WTC11 (cell line): ENCODE results near the gene STPG2. TPM values are rescaled to one million over a fixed set of nuclear protein-coding genes. Genes with fewer than 3 reads are reported as not detected.

Source experiments
- ATAC-seq: fragments of 200-7000 bp; cut with Tn5 transposase; 2 replicates; pipeline ENCODE4 v1.10.0; 2021; ENCODE audit warnings: mild to moderate bottlenecking, moderate library complexity
- CTCF ChIA-PET: fragments of 300-600 bp; sonication (Branson Sonifier 250); formaldehyde crosslinking; loops from one replicate; lab custom pipeline; 2021; ENCODE audit warnings: antibody characterized with exemption; lab: Charles Lee
- POLR2A ChIA-PET: fragments of 350-600 bp; sonication (Branson Sonifier 250); formaldehyde crosslinking; loops from one replicate; lab custom pipeline; 2021; ENCODE audit warnings: antibody characterized with exemption; lab: Charles Lee
- DNase-seq: peaks from one replicate; pipeline ENCODE4 v3.0.0; 2021; ENCODE audit warnings: low spot score
- H3K27ac Mint-ChIP-seq: 2 replicates; pipeline ENCODE4 v1.8.0; 2021; ENCODE audit warnings: mixed read lengths
- H3K27me3 Mint-ChIP-seq: 2 replicates; pipeline ENCODE4 v1.8.0; 2021; ENCODE audit warnings: low read depth, mild to moderate bottlenecking, moderate library complexity, mixed read lengths
- H3K36me3 Mint-ChIP-seq: 2 replicates; pipeline ENCODE4 v1.8.0; 2021; ENCODE audit warnings: mixed read lengths
- H3K4me1 Mint-ChIP-seq: 2 replicates; pipeline ENCODE4 v1.8.0; 2022; ENCODE audit warnings: mixed read lengths
- H3K4me3 Mint-ChIP-seq: 2 replicates; pipeline ENCODE4 v1.8.0; 2021; ENCODE audit warnings: mild to moderate bottlenecking, moderate library complexity, mixed read lengths
- H3K9me3 Mint-ChIP-seq: 2 replicates; pipeline ENCODE4 v1.8.0; 2021; ENCODE audit warnings: mixed read lengths
- CREB1 ChIP-seq: sonication (generic); formaldehyde crosslinking; IDR thresholded peaks from 2 replicates; pipeline ENCODE4 v1.8.0; 2023; ENCODE audit warnings: mild to moderate bottlenecking, missing genetic modification reagents
- FOXK1 ChIP-seq: sonication (generic); formaldehyde crosslinking; IDR thresholded peaks from 2 replicates; pipeline ENCODE4 v1.8.0; 2022; ENCODE audit warnings: mild to moderate bottlenecking, moderate library complexity, missing genetic modification reagents
- JAZF1 ChIP-seq: fragments of 250-450 bp; sonication (Bioruptor Pico); IDR thresholded peaks from 2 replicates; pipeline ENCODE4 v1.9.0; 2021; ENCODE audit warnings: moderate library complexity, mild to moderate bottlenecking, inconsistent platforms
- MXD4 ChIP-seq: fragments of 250-450 bp; sonication (Bioruptor Pico); IDR thresholded peaks from 2 replicates; pipeline ENCODE4 v1.8.0; 2021; ENCODE audit warnings: mild to moderate bottlenecking, moderate library complexity, borderline replicate concordance
- MYBL2 ChIP-seq: sonication (generic); formaldehyde crosslinking; IDR thresholded peaks from 2 replicates; pipeline ENCODE4 v1.8.1; 2023; ENCODE audit warnings: mild to moderate bottlenecking, moderate library complexity, missing genetic modification reagents
- NR3C1 ChIP-seq: sonication (generic); formaldehyde crosslinking; conservative IDR thresholded peaks from 2 replicates; pipeline ENCODE4 v1.8.1; 2023; ENCODE audit warnings: low read depth, mild to moderate bottlenecking, missing genetic modification reagents
- SP1 ChIP-seq: sonication (generic); formaldehyde crosslinking; conservative IDR thresholded peaks from 2 replicates; pipeline ENCODE4 v1.8.1; 2022; ENCODE audit warnings: missing genetic modification reagents
- ZNF219 ChIP-seq: sonication (generic); formaldehyde crosslinking; IDR thresholded peaks from 2 replicates; pipeline ENCODE4 v1.8.0; 2023; ENCODE audit warnings: missing genetic modification reagents, mild to moderate bottlenecking, borderline replicate concordance
- ZNF232 ChIP-seq: sonication (generic); formaldehyde crosslinking; IDR thresholded peaks from 2 replicates; pipeline ENCODE4 v1.8.0; 2022; ENCODE audit warnings: mild to moderate bottlenecking, missing genetic modification reagents
- ZNF416 ChIP-seq: fragments of 250-450 bp; sonication (Bioruptor Pico); IDR thresholded peaks from 2 replicates; pipeline ENCODE4 v1.9.0; 2021; ENCODE audit warnings: mild to moderate bottlenecking, inconsistent platforms
- ZNF423 ChIP-seq: fragments of 250-450 bp; sonication (Bioruptor Pico); IDR thresholded peaks from 2 replicates; pipeline ENCODE4 v2.1.2; 2022; ENCODE audit warnings: mild to moderate bottlenecking, moderate library complexity
- total RNA-seq: library from RNA; stranded (reverse); gene quantifications from 3 replicates; pipeline ENCODE4 v1.2.3, GENCODE V29; 2021
- TF ChIP-seq, protein P1 (sequence below): sonication (generic); formaldehyde crosslinking; conservative IDR thresholded peaks from 2 replicates; pipeline ENCODE4 v1.8.1; 2022; ENCODE audit warnings: mild to moderate bottlenecking, missing genetic modification reagents
- TF ChIP-seq, protein P2 (sequence below): sonication (generic); formaldehyde crosslinking; IDR thresholded peaks from 2 replicates; pipeline ENCODE4 v1.8.0; 2022; ENCODE audit warnings: mild to moderate bottlenecking, missing genetic modification reagents
- TF ChIP-seq, protein P3 (sequence below): sonication (generic); formaldehyde crosslinking; IDR thresholded peaks from 2 replicates; pipeline ENCODE4 v1.8.0; 2022; ENCODE audit warnings: mild to moderate bottlenecking, missing genetic modification reagents
- TF ChIP-seq, protein P4 (sequence below): sonication (generic); formaldehyde crosslinking; IDR thresholded peaks from 2 replicates; pipeline ENCODE4 v1.8.0; 2022; ENCODE audit warnings: mild to moderate bottlenecking, missing genetic modification reagents
- TF ChIP-seq, protein P5 (sequence below): sonication (generic); formaldehyde crosslinking; IDR thresholded peaks from 2 replicates; pipeline ENCODE4 v1.8.0; 2022; ENCODE audit warnings: mild to moderate bottlenecking, missing genetic modification reagents
- TF ChIP-seq, protein P6 (sequence below): fragments of 250-450 bp; sonication (Bioruptor Pico); conservative IDR thresholded peaks from 2 replicates; pipeline ENCODE4 v1.9.0; 2021; ENCODE audit warnings: mild to moderate bottlenecking
- TF ChIP-seq, protein P7 (sequence below): fragments of 200-600 bp; IDR thresholded peaks from 2 replicates; pipeline ENCODE4 v1.8.0; 2022; ENCODE audit warnings: antibody characterized with exemption

The STPG2 gene
- total RNA-seq, 1 experiment from 2014 or later, result 0.17 TPM

DNA sequence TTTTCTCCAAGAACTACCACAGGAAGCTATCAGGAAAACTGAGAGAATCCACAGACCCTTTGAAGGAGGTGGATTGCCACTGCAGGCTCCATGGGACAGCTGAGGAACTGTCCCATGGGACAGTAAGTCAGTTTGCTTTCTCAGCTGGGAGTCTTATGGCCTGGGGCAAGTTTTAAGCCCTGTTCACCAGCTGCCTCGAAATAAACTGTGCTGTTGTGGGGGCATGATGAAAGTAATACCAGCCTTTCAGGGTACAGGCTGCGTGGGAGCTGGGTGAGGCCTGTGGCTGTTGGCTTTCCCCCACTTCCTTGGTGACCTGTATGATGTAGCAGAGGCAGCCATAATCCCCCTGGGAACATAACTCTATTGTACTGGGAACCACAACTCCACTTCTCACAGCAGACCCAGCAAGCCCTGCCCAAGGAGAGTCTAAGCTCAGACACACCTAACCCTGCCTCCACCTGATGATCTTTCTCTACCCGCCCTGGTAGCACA is 452.1 kb downstream of the STPG2 start (continued):
- TF ChIP-seq, protein P1, sequence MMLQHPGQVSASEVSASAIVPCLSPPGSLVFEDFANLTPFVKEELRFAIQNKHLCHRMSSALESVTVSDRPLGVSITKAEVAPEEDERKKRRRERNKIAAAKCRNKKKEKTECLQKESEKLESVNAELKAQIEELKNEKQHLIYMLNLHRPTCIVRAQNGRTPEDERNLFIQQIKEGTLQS, result no peak

DNA sequence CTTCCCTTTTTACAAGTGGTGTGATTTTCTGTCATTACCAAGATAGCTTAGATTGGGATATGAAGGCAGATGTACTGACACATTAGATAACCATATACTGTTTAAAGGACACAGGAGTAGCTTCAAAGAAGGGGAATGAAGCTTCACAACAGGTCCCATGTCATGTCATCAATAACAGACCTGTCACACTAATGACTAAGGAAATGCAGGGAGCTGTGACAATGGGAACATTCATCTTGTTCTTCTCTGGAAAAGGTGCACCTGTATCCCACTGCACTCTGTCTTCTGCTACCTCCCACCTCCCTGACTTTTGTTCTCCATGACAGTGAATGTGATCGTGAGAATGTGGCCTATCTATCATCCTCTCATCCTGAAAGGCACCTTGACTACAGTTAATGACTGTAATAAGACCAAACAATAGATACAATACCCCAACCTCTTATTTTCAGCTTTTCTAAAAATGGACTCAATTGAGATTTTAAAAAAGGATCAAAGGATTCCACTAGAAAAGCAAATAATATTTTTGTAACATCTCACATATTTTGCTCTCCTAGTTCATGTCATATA is 472.5 kb downstream of the STPG2 start:
- TF ChIP-seq ZNF423 (CRISPR knock-in tag) (no peak), ZNF416 (CRISPR knock-in tag) (no peak), MYBL2 (CRISPR knock-in tag) (no peak), JAZF1 (no peak), ZNF219 (CRISPR knock-in tag) (no peak), ZNF232 (CRISPR knock-in tag) (no peak)
- TF ChIP-seq, protein P2, sequence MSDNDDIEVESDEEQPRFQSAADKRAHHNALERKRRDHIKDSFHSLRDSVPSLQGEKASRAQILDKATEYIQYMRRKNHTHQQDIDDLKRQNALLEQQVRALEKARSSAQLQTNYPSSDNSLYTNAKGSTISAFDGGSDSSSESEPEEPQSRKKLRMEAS (CRISPR knock-in tag), result no peak
- TF ChIP-seq, protein P3, sequence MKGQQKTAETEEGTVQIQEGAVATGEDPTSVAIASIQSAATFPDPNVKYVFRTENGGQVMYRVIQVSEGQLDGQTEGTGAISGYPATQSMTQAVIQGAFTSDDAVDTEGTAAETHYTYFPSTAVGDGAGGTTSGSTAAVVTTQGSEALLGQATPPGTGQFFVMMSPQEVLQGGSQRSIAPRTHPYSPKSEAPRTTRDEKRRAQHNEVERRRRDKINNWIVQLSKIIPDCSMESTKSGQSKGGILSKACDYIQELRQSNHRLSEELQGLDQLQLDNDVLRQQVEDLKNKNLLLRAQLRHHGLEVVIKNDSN, result no peak
- TF ChIP-seq, protein P4, sequence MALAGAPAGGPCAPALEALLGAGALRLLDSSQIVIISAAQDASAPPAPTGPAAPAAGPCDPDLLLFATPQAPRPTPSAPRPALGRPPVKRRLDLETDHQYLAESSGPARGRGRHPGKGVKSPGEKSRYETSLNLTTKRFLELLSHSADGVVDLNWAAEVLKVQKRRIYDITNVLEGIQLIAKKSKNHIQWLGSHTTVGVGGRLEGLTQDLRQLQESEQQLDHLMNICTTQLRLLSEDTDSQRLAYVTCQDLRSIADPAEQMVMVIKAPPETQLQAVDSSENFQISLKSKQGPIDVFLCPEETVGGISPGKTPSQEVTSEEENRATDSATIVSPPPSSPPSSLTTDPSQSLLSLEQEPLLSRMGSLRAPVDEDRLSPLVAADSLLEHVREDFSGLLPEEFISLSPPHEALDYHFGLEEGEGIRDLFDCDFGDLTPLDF (CRISPR knock-in tag), result no peak
- no peak overlapping the region for H3K4me3 Mint-ChIP-seq
- no peaks in the 10 kb centered on the region for H3K4me1 Mint-ChIP-seq
- CTCF ChIA-PET, result no interaction called here
- no peak for ATAC-seq
- H3K9me3 Mint-ChIP-seq, result peaks cover 11% of the 10 kb centered on the region
- no peak overlapping the region for H3K27ac Mint-ChIP-seq
- DNase-seq, result no peak
- no peaks in the 10 kb centered on the region for H3K36me3 Mint-ChIP-seq
- POLR2A ChIA-PET, result no interaction called here
- no peaks in the 10 kb centered on the region for H3K27me3 Mint-ChIP-seq

DNA sequence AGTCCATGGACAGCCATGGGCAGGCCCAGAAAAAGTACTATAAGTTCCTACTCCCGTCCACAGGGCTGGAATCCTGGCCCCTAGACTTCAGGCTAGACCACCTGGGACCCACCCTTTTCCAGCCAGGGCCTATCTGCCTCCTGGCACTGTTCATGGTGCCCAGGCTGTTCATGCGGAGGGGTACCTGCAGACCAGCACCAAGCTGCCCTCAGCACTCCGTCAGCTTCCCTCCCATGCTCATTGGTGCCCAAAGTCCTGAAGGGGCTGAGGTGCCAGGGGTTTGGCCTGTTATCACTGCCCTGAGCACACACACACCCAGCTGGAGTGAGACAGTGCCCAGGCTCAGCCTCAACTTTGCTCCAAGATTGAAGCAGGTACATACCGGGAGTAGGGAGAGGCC is 477.7 kb downstream of the STPG2 start:
- POLR2A ChIA-PET, result no interaction called here
- no peak for ATAC-seq
- peaks cover 22% of the 10 kb centered on the region for H3K9me3 Mint-ChIP-seq
- TF ChIP-seq JAZF1 (no peak), SP1 (CRISPR knock-in tag) (no peak), NR3C1 (CRISPR knock-in tag) (no peak), FOXK1 (no peak), MXD4 (no peak), CREB1 (CRISPR knock-in tag) (no peak)
- TF ChIP-seq, protein P5, sequence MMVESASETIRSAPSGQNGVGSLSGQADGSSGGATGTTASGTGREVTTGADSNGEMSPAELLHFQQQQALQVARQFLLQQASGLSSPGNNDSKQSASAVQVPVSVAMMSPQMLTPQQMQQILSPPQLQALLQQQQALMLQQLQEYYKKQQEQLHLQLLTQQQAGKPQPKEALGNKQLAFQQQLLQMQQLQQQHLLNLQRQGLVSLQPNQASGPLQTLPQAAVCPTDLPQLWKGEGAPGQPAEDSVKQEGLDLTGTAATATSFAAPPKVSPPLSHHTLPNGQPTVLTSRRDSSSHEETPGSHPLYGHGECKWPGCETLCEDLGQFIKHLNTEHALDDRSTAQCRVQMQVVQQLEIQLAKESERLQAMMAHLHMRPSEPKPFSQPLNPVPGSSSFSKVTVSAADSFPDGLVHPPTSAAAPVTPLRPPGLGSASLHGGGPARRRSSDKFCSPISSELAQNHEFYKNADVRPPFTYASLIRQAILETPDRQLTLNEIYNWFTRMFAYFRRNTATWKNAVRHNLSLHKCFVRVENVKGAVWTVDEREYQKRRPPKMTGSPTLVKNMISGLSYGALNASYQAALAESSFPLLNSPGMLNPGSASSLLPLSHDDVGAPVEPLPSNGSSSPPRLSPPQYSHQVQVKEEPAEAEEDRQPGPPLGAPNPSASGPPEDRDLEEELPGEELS (CRISPR knock-in tag), result no peak
- TF ChIP-seq, protein P6, sequence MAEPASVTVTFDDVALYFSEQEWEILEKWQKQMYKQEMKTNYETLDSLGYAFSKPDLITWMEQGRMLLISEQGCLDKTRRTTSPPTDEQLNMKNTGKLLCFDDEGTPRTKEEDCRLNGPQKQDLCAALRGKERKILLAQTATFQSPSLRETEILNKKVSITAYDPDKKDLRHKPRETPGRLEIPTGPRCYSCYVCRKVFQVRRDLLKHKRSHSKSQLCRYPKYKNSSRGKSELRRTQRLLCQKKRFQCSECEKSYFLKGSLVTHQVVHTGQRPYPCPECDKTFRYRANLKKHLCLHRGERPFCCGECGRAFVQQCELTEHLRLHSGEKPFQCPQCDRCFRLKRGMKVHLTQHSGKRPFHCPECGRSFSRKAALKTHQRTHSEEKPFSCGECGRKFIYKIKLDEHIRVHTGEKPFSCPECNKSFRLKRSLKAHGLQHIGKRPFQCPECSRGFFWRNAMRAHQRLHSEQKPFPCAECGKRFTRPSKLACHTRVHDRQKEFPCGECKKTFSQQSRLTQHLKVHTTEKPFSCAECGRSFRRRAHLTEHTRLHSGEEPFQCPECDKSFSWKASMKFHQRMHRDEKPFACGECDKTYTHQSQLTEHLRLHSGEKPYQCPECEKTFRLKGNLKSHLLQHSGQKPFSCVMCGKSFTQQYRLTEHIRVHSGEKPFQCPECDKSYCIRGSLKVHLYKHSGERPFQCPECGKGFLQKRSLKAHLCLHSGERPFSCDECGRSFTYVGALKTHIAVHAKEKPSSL (CRISPR knock-in tag), result no peak
- TF ChIP-seq, protein P7, sequence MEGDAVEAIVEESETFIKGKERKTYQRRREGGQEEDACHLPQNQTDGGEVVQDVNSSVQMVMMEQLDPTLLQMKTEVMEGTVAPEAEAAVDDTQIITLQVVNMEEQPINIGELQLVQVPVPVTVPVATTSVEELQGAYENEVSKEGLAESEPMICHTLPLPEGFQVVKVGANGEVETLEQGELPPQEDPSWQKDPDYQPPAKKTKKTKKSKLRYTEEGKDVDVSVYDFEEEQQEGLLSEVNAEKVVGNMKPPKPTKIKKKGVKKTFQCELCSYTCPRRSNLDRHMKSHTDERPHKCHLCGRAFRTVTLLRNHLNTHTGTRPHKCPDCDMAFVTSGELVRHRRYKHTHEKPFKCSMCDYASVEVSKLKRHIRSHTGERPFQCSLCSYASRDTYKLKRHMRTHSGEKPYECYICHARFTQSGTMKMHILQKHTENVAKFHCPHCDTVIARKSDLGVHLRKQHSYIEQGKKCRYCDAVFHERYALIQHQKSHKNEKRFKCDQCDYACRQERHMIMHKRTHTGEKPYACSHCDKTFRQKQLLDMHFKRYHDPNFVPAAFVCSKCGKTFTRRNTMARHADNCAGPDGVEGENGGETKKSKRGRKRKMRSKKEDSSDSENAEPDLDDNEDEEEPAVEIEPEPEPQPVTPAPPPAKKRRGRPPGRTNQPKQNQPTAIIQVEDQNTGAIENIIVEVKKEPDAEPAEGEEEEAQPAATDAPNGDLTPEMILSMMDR, result no peak
- TF ChIP-seq, all 79 proteins: peak for 0
- no peak for DNase-seq
- Mint-ChIP-seq H3K27ac (no peak overlapping the region), H3K4me3 (no peak overlapping the region), H3K27me3 (no peaks in the 10 kb centered on the region), H3K4me1 (no peaks in the 10 kb centered on the region), H3K36me3 (peaks cover 8% of the 10 kb centered on the region)
- CTCF ChIA-PET, result no interaction called here
